Activated CD8-positive, alpha-beta memory T cell treated with anti-CD3 and anti-CD28 coated beads for 24 hours (primary cell): Measurements from ENCODE around the gene LIMA1.
A peak's percentile ranks its signal among the peaks of the same experiment; 100 is the strongest.
"Not testable (repeated sequence)": the region's sequence is repeated elsewhere in the genome, so short reads cannot be mapped to it uniquely, and the experiment has no call there.

Source experiments
- DNase-seq: peaks from one replicate; pipeline ENCODE4 v3.0.0-alpha.2; 2020

Gene LIMA1

GRCh38 chr12:50283229-50283923 lies at the start of gene LIMA1:
Gene LIMA1, minus strand, starts transcription at chr12:50283520. Its CDS starts 34,769 bp downstream, at chr12:50248751.
- peak; percentile 95 for DNase-seq

- no peak for DNase-seq
These were observed 48.4 kb upstream of the LIMA1 start for GRCh38 chr12:50331745-50332144.

GRCh38 chr12:50328664-50329063 lies 45.3 kb upstream of the LIMA1 start:
- DNase-seq: not testable (repeated sequence)

- DNase-seq: no peak
These were observed 43.4 kb upstream of the LIMA1 start for GRCh38 chr12:50326590-50327284.

- no peak for DNase-seq
These were observed 42.6 kb upstream of the LIMA1 start for GRCh38 chr12:50325890-50326391.

GRCh38 chr12:50324770-50325169 lies 41.5 kb upstream of the LIMA1 start:
- DNase-seq: not testable (repeated sequence)

GRCh38 chr12:50324077-50324476 lies 40.8 kb upstream of the LIMA1 start:
- DNase-seq: not testable (repeated sequence)

GRCh38 chr12:50322206-50322605 lies 38.9 kb upstream of the LIMA1 start:
- no peak for DNase-seq

- no peak for DNase-seq
These were observed 33.9 kb upstream of the LIMA1 start for GRCh38 chr12:50317203-50317602.

- DNase-seq: no peak
These were observed 32.5 kb upstream of the LIMA1 start for GRCh38 chr12:50315803-50316202.

GRCh38 chr12:50314636-50315312 lies 31.5 kb upstream of the LIMA1 start:
- no peak for DNase-seq

GRCh38 chr12:50313971-50314370 lies 30.7 kb upstream of the LIMA1 start:
- DNase-seq: not testable (repeated sequence)

GRCh38 chr12:50313256-50313931 lies 30.1 kb upstream of the LIMA1 start:
- no peak for DNase-seq

GRCh38 chr12:50311858-50312609 lies 28.7 kb upstream of the LIMA1 start:
- DNase-seq: peak; percentile 7

GRCh38 chr12:50309950-50310349 lies 26.6 kb upstream of the LIMA1 start:
- DNase-seq: no peak

GRCh38 chr12:50302686-50303085 lies 19.4 kb upstream of the LIMA1 start:
- no peak for DNase-seq

- no peak for DNase-seq
These were observed 14.7 kb upstream of the LIMA1 start for GRCh38 chr12:50297996-50298395.

- DNase-seq: no peak
These were observed 13.7 kb upstream of the LIMA1 start for GRCh38 chr12:50297027-50297426.

- no peak for DNase-seq
These were observed 13.2 kb upstream of the LIMA1 start for GRCh38 chr12:50296554-50296953.

GRCh38 chr12:50291377-50291776 lies 8.1 kb upstream of the LIMA1 start:
- no peak for DNase-seq

- not testable (repeated sequence) for DNase-seq
These were observed 7.4 kb upstream of the LIMA1 start for GRCh38 chr12:50290692-50291091.

GRCh38 chr12:50287271-50287670 lies 4.0 kb upstream of the LIMA1 start:
- DNase-seq: no peak
